ENCODE data around the gene DICER1. TPM values are rescaled to one million over a fixed set of nuclear protein-coding genes. Genes with fewer than 3 reads are reported as not detected.

DICER1 gene
- polyA plus RNA-seq, 1 donor from 2014 or later: 17.9 TPM

DNA sequence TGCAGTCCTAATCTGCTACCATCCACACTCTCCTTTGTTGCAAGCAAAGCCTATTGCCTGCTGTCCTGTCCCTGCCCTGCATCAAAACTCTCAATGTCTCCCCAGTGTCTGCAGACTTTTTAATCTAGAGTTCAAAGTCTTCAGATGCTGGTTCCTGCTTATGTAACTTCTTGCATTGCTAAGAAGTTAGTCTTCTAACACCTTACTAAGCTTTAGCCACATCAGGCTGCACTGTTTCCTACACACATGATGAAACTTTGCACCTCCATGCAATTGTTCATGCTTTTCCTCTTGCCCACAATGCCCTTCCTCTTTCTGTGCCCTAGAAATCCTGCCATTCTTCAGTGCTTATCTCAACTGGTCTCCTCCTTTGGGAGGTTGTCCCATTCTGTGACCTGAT is 16.2 kb upstream of the DICER1 start:
- no peak overlapping the region for H3K27ac Mint-ChIP-seq
- H3K4me1 Mint-ChIP-seq: no peaks in the 10 kb centered on the region
- H3K9me3 Mint-ChIP-seq: no peaks in the 10 kb centered on the region
- H3K27me3 Mint-ChIP-seq: no peaks in the 10 kb centered on the region
- no peak overlapping the region for H3K4me3 Mint-ChIP-seq
- H3K36me3 Mint-ChIP-seq: no peaks in the 10 kb centered on the region

DNA sequence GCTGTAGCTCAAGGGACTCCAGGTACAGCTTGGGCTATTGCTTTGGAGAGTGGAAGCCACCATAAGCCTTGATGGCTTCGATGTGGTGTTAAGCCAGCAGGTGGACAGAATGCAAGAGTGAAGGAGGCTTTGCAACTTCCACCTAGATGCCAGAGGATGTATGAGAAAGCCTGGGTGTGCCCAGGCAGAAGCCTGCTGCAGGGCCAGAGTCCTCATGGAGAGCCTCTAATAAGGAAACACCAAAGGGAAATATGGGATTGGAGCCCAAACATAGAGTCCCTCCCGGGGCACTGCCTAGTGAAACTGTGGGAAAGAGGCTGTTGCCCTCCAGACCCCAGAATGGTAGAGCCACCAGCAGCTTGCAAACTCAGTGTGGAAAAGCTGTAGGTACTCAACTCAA is 9.8 kb upstream of the DICER1 start:
- Mint-ChIP-seq H3K27ac (no peak overlapping the region), H3K36me3 (no peaks in the 10 kb centered on the region), H3K4me3 (no peak overlapping the region), H3K4me1 (peaks cover 0 to under 1% (median 0%) of the 10 kb centered on the region in 3 donors), H3K27me3 (no peaks in the 10 kb centered on the region), H3K9me3 (peaks cover 7 to 10% (median 7%) of the 10 kb centered on the region in 3 donors)

DNA sequence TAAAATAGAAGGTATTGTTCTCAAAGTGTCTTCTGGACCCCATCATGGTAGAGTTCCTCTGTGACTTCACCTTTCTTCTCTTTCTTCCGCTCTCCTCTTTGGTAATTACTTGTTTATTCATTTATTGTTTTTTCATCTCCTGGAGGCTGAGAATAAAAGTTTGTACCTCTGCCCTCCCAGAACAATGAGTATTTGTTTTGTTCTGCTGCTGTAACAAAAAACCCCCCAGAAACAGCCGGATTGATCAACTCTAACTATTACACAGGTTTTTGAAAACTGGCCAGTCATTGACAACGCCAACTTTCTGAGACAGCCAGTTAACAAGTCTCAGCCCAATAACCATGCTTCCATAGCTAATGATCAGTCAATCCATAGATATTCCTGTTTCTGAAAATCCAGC is 8.2 kb upstream of the DICER1 start:
- no peaks in the 10 kb centered on the region for H3K27me3 Mint-ChIP-seq
- H3K9me3 Mint-ChIP-seq: peaks cover 7 to 10% (median 7%) of the 10 kb centered on the region in 3 donors
- peaks cover 0 to 1% (median 1%) of the 10 kb centered on the region in 3 donors for H3K4me1 Mint-ChIP-seq
- no peak overlapping the region for H3K27ac Mint-ChIP-seq
- no peak overlapping the region for H3K4me3 Mint-ChIP-seq
- peaks cover 2% of the 10 kb centered on the region for H3K36me3 Mint-ChIP-seq

DNA sequence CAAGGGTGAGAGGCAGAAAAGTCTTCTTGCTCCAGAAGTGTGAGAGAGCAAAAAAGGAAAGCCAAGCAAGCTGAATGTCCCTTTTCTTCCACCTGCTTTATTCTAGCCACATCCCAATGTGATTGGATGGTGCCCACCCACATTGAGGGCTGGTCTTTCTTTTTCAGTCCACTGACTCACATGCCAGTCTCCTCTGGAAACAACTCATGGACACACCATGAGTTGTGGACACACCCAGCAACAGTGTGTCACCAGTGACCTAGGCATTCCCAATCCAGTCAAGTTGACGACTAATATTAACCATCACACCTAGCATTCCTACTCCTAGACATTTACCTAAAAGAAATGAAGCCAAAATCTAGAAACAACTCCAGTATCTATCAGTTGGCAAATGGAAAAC is 7.2 kb upstream of the DICER1 start:
- Mint-ChIP-seq H3K4me1 (peaks cover 0 to 1% (median 1%) of the 10 kb centered on the region in 3 donors), H3K27ac (no peak overlapping the region), H3K4me3 (no peak overlapping the region)

DNA sequence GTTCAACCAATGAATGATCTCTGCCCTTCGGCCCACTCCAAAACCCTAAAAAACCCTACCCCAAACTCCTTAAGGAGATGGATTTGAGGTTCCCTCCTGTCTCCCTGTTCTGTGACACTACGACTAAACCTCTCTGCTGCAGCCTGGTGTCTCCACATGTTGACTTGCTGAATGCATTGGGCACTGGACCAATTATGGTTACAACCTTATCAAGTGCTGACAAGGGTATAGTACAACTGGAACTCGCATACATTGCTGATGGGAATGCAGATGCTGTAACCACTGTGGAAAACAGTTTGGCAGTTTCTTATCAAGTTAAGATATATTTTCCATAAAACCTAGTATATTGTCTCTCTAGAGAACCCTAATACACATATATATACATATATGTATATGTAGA is 6.3 kb upstream of the DICER1 start:
- H3K36me3 Mint-ChIP-seq: peaks cover 2% of the 10 kb centered on the region
- H3K27ac Mint-ChIP-seq: peak overlapping the region in 1 of 3 donors; percentile 11
- no peak overlapping the region for H3K4me3 Mint-ChIP-seq
- H3K9me3 Mint-ChIP-seq: peaks cover 7 to 10% (median 7%) of the 10 kb centered on the region in 3 donors
- peaks cover 0 to 1% (median 1%) of the 10 kb centered on the region in 3 donors for H3K4me1 Mint-ChIP-seq
- no peaks in the 10 kb centered on the region for H3K27me3 Mint-ChIP-seq

More for the DNA sequence above, 7.2 kb upstream of the DICER1 start:
- peaks cover 2% of the 10 kb centered on the region for H3K36me3 Mint-ChIP-seq
- H3K27me3 Mint-ChIP-seq: no peaks in the 10 kb centered on the region
- H3K9me3 Mint-ChIP-seq: peaks cover 7 to 10% (median 7%) of the 10 kb centered on the region in 3 donors

DNA sequence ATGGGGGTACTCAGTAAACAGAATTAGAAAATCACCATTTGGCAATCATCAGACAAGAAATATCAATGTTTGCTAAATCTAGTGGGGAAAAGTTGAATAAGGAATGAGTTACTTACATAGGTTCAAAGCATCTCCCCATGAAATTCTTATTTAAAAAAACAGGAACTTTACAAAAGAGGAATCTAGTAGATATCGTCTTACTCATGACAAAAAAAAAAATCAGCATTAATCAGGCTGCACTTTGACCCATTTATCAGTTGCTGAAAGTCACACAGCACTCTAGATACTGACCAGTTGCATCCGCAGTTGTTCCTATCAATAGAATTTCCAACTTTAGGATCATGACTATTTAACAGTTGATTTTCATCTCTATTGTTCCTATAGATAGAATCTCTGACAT is 5.8 kb upstream of the DICER1 start:
- Mint-ChIP-seq H3K4me1 (peaks cover under 1 to 2% (median 1%) of the 10 kb centered on the region in 3 donors), H3K27me3 (no peaks in the 10 kb centered on the region), H3K4me3 (no peak overlapping the region), H3K9me3 (peaks cover 7 to 10% (median 7%) of the 10 kb centered on the region in 3 donors), H3K27ac (no peak overlapping the region), H3K36me3 (peaks cover 2% of the 10 kb centered on the region)

DNA sequence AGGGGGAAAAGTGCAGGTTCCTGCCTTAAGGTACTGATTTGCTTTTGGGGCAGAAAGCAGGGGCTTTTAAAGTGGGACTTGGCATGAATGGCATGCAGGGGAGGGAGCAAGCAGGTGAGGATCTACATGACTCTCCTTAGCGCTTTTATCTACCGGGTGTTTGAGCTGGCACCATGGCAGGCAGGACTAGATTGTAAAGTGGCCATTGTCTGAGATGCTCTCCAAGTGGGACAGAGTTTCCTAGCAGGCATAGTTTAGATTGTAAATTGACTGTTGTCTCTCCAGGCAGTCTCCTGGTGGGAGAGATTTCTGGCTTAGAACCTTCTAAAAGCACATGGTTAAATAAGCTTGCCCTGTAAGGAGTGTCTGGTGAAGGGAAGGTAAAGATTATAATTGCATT is 5.3 kb upstream of the DICER1 start:
- Mint-ChIP-seq H3K4me1 (peaks cover 1 to 6% (median 5%) of the 10 kb centered on the region in 3 donors), H3K9me3 (peaks cover 7 to 10% (median 7%) of the 10 kb centered on the region in 3 donors), H3K36me3 (peaks cover 2% of the 10 kb centered on the region), H3K4me3 (no peak overlapping the region), H3K27ac (no peak overlapping the region), H3K27me3 (no peaks in the 10 kb centered on the region)

DNA sequence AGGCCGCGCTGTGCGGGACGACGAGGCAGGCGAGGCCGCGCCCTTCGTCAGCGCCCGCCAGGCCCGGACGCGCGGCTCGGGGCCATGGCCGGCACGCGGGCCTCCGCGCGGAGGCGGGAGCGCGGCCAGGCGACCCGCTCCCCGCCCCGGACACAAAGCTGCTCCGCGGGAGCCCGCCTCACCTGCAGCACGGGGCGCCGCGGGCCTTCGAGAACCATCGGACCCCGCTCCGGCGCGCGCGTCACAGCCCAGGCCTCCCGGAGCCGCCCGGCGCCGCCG is 342 bp downstream of the DICER1 start:
- peak overlapping the region in 2 of 3 donors; percentile 98 to 99 for H3K27ac Mint-ChIP-seq
- H3K4me1 Mint-ChIP-seq: peaks cover 25 to 37% (median 35%) of the 10 kb centered on the region in 3 donors
- H3K27me3 Mint-ChIP-seq: no peaks in the 10 kb centered on the region
- H3K4me3 Mint-ChIP-seq: peak overlapping the region; percentile 97 to 100 (median 98)
- peaks cover 3% of the 10 kb centered on the region for H3K36me3 Mint-ChIP-seq
- H3K9me3 Mint-ChIP-seq: no peaks in the 10 kb centered on the region

DNA sequence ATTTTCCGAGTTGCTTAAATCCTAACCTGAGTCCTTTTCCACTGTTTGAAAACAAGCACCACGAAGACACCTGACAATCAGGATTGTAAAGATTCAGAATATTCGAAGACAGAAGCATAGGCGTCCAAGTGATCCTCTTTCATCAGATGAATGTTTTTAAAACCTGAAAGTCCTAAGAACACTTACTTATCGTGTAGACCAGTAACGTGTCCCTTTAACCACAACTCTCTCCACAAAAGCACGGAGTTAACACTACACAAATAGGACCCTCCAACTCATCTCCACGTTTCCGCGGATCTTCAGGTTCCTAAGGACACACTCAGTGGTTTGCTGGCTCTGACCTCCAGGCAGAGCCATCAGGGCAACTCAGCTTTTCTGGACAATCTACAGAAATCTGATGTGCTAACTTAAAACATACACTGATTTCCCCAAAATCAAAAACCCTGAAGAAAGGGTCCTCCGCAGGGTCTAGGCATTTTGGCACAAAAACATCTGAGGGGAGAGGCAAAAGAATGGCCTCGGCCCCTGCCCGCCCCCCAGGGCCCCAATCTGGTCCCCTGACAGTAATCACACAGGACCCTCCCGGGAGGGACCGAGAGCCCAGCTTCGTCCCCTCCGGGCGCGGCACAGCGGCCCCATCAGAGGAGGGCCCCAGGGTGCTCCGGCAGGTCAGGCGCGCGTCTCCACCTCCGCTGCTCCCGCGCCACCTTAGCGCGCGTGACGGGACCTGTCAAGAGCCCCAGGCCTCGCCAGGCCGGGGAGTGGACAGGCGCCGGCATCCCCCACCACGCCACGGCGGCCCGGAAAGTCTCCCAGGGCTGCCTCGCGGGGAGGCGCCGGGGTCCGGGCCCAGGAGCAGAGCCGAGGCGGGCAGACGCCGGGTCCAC is 925 bp downstream of the DICER1 start:
- H3K4me3 Mint-ChIP-seq: peak overlapping the region; percentile 84 to 93 (median 88)
- no peaks in the 10 kb centered on the region for H3K9me3 Mint-ChIP-seq
- H3K36me3 Mint-ChIP-seq: peaks cover 3% of the 10 kb centered on the region
- peak overlapping the region; percentile 70 to 85 (median 73) for H3K27ac Mint-ChIP-seq
- peaks cover 25 to 41% (median 39%) of the 10 kb centered on the region in 3 donors for H3K4me1 Mint-ChIP-seq
- no peaks in the 10 kb centered on the region for H3K27me3 Mint-ChIP-seq

DNA sequence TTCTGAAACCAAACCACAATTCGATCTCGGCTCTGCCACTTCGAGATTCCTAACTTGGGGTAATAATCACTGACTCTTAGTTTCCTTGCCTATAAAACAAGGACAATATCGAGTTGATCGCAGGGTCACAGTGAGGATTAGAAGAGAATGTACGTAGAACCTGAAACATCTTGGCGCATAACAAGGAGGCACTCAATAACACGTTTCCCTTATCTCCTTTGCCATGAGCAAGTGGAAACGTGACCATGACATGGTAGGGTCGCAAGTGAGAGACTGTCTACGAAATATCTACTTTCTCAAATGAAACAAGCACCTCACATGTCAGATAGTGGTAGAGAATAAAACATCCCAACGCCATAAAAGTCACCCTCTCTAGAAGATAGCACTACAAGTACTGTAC is 2.3 kb downstream of the DICER1 start:
- H3K27me3 Mint-ChIP-seq: no peaks in the 10 kb centered on the region
- no peaks in the 10 kb centered on the region for H3K9me3 Mint-ChIP-seq
- H3K4me3 Mint-ChIP-seq: peak overlapping the region; percentile 84 to 93 (median 88)
- peak overlapping the region in 2 of 3 donors; percentile 70 to 73 for H3K27ac Mint-ChIP-seq
- peaks cover 1% of the 10 kb centered on the region for H3K36me3 Mint-ChIP-seq
- H3K4me1 Mint-ChIP-seq: peaks cover 34 to 49% (median 48%) of the 10 kb centered on the region in 3 donors

DNA sequence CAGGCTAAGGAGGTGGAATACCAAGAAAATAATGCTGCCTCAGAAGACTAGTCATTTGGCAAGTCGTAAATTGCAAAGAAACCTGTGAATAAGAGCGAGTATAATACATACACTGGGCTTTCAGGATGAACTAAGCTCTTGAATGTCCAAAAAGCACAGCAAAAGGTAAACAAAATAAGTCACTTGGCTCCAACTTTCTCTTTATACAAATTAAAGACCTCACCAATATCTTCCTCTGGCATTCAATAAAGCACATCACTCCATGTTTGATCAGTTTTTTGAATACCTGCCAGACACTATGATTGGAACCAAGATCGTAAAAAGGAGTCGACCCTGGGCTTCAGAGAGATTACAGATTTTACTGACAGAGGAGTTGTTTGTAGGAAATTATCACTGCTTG is 3.5 kb downstream of the DICER1 start:
- Mint-ChIP-seq H3K27ac (peak overlapping the region in 1 of 3 donors; percentile 40), H3K4me3 (peak overlapping the region in 1 of 4 donors; percentile 84), H3K36me3 (peaks cover 1% of the 10 kb centered on the region), H3K4me1 (peaks cover 42 to 56% (median 53%) of the 10 kb centered on the region in 3 donors), H3K9me3 (no peaks in the 10 kb centered on the region), H3K27me3 (no peaks in the 10 kb centered on the region)

DNA sequence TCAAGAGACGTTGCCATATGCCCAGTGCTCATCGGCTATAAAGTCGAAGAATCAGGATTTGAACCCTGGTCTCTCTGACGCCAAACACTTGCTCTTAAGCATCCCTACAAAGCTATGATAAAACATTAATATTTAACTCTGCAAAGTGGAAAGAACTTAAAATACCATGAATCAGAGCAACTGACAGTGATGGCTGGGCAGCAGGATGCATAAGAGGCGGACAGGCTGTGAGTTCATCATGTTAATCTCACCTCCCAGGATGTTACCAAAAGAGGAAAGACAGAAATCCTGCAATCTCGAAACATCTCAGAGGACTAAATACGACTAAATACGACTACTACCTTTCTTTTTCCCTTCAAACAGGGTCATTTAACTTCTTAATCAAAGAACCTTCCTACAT is 5.8 kb downstream of the DICER1 start:
- Mint-ChIP-seq H3K27me3 (no peaks in the 10 kb centered on the region), H3K36me3 (peaks cover 4% of the 10 kb centered on the region), H3K4me1 (peaks cover 60 to 70% (median 67%) of the 10 kb centered on the region in 3 donors), H3K27ac (peak overlapping the region in 1 of 3 donors; percentile 29), H3K9me3 (no peaks in the 10 kb centered on the region), H3K4me3 (no peak overlapping the region)

DNA sequence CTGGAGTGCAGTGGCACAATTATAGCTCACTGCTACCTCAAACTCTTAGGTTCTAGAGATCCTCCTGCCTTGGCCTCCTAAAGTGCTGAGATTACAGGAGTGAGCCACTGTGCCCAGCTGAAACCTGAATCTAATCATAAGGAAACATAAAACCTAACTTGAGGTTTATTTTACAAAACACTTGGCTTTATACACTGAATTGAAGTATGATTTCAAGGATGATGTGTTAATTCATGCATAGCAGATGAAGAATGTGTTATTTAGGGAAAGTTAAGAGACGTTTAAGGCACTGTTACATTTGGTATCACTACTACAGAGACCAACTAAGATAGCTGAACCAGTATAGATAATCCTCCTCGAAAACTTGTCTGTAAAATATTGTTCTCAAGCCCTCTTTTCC is 6.4 kb downstream of the DICER1 start:
- H3K4me3 Mint-ChIP-seq: peak overlapping the region in 3 of 4 donors; percentile 10 to 38 (median 20)
- H3K27ac Mint-ChIP-seq: no peak overlapping the region
- no peaks in the 10 kb centered on the region for H3K9me3 Mint-ChIP-seq
- no peaks in the 10 kb centered on the region for H3K27me3 Mint-ChIP-seq
- H3K36me3 Mint-ChIP-seq: peaks cover 8% of the 10 kb centered on the region
- H3K4me1 Mint-ChIP-seq: peaks cover 65 to 71% (median 65%) of the 10 kb centered on the region in 3 donors

DNA sequence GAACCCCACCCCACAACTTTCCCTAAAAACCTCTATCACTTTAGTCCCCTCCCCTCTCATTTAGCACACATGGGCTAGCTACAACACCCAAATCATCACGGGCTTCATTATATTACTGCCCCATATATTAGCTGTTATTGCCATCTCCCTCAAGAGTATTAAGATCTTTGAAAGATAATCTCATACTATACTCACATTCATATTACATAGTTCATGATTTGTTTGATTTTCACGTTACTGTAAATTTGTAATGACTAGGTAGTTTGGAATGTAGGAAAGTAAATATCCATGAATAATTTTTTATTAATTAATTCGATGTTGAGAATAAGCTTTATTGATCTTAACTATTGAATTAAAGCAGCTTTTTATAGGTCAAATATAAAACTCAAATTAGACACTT is 7.9 kb downstream of the DICER1 start:
- H3K4me3 Mint-ChIP-seq: peak overlapping the region in 1 of 4 donors; percentile 55

DNA sequence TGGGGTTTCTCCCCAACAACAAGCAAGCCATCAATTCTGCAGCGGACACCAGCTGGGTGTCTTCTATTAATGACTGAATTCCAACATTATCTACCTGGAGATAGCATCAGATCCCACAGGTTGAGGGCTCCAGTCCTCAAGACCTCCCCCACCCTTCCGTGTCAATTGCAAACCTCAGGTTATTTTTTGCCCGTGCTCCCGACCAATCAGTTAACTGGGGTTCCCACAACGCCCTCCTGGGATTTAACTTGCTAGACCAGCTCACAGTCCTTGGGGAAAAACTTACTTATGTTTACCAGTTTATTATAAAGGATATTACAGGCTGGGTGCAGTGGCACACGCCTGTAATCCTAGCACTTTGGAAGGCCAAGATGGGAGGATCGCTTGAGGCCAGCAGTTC is 9.7 kb downstream of the DICER1 start:
- Mint-ChIP-seq H3K36me3 (peaks cover 10% of the 10 kb centered on the region), H3K9me3 (peaks cover 0 to 7% (median 5%) of the 10 kb centered on the region in 3 donors), H3K4me3 (peak overlapping the region in 2 of 4 donors; percentile 49 to 84), H3K27ac (no peak overlapping the region), H3K4me1 (peaks cover 61 to 76% (median 65%) of the 10 kb centered on the region in 3 donors), H3K27me3 (no peaks in the 10 kb centered on the region)

More for the DNA sequence above, 7.9 kb downstream of the DICER1 start:
- no peaks in the 10 kb centered on the region for H3K27me3 Mint-ChIP-seq
- peaks cover 55 to 69% (median 59%) of the 10 kb centered on the region in 3 donors for H3K4me1 Mint-ChIP-seq
- peaks cover 0 to 7% (median 5%) of the 10 kb centered on the region in 3 donors for H3K9me3 Mint-ChIP-seq
- peaks cover 11% of the 10 kb centered on the region for H3K36me3 Mint-ChIP-seq
- H3K27ac Mint-ChIP-seq: no peak overlapping the region

All from IgD-negative memory B cell (primary cell).